Measurements from ENCODE around the gene PPP1R9A. TPM values are rescaled to one million over a fixed set of nuclear protein-coding genes. Genes with fewer than 3 reads are reported as not detected.
"Not testable (repeated sequence)": the region's sequence is repeated elsewhere in the genome, so short reads cannot be mapped to it uniquely, and the experiment has no call there.

Gene PPP1R9A
- polyA plus RNA-seq, 4 donors = 26.2 to 39.9 (median 30.7) TPM

GRCh38 chr7:94972296-94972695, 64.9 kb downstream of the PPP1R9A start:
- no peak for DNase-seq (ENCODE audit: low read depth in 4 of 4, low spot score in 2 of 4)

GRCh38 chr7:94973844-94974243, 66.5 kb downstream of the PPP1R9A start:
- no peak for DNase-seq (ENCODE audit: low read depth in 4 of 4, low spot score in 2 of 4)

GRCh38 chr7:94974423-94974822, 67.0 kb downstream of the PPP1R9A start:
- no peak for DNase-seq (ENCODE audit: low read depth in 4 of 4, low spot score in 2 of 4)

- no peak for DNase-seq (ENCODE audit: low read depth in 4 of 4, low spot score in 2 of 4)
Observed at GRCh38 chr7:94975336-94975735, 67.9 kb downstream of the PPP1R9A start.

- DNase-seq (ENCODE audit: low read depth in 4 of 4, low spot score in 2 of 4) = no peak
Observed at GRCh38 chr7:94980418-94981142, 73.2 kb downstream of the PPP1R9A start.

- no peak for DNase-seq (ENCODE audit: low read depth in 4 of 4, low spot score in 2 of 4)
Observed at GRCh38 chr7:94995921-94996320, 88.5 kb downstream of the PPP1R9A start.

GRCh38 chr7:94996369-94996768, 89.0 kb downstream of the PPP1R9A start:
- DNase-seq (ENCODE audit: low read depth in 4 of 4, low spot score in 2 of 4) = no peak

GRCh38 chr7:94997547-94997946, 90.2 kb downstream of the PPP1R9A start:
- DNase-seq (ENCODE audit: low read depth in 4 of 4, low spot score in 2 of 4) = no peak

GRCh38 chr7:94998266-94999068, 91.1 kb downstream of the PPP1R9A start:
- DNase-seq (ENCODE audit: low read depth in 4 of 4, low spot score in 2 of 4) = peak in 2 of 4 donors; percentile 23 to 31

GRCh38 chr7:94999069-94999351, 91.6 kb downstream of the PPP1R9A start:
- DNase-seq (ENCODE audit: low read depth in 4 of 4, low spot score in 2 of 4) = peak in 3 of 4 donors; percentile 42 to 74 (median 59)

- not testable (repeated sequence) for DNase-seq (ENCODE audit: low read depth in 4 of 4, low spot score in 2 of 4)
Observed at GRCh38 chr7:94999601-95000000, 92.2 kb downstream of the PPP1R9A start.

GRCh38 chr7:95001258-95001657, 93.9 kb downstream of the PPP1R9A start:
- no peak for DNase-seq (ENCODE audit: low read depth in 4 of 4, low spot score in 2 of 4)

GRCh38 chr7:95001815-95002561, 94.6 kb downstream of the PPP1R9A start:
- DNase-seq (ENCODE audit: low read depth in 4 of 4, low spot score in 2 of 4) = no peak

GRCh38 chr7:95002775-95003174, 95.4 kb downstream of the PPP1R9A start:
- no peak for DNase-seq (ENCODE audit: low read depth in 4 of 4, low spot score in 2 of 4)

GRCh38 chr7:95004618-95005247, 97.3 kb downstream of the PPP1R9A start:
- DNase-seq (ENCODE audit: low read depth in 4 of 4, low spot score in 2 of 4) = no peak

GRCh38 chr7:95006010-95006409, 98.6 kb downstream of the PPP1R9A start:
- no peak for DNase-seq (ENCODE audit: low read depth in 4 of 4, low spot score in 2 of 4)

GRCh38 chr7:95008773-95009172, 101.4 kb downstream of the PPP1R9A start:
- not testable (repeated sequence) for DNase-seq (ENCODE audit: low read depth in 4 of 4, low spot score in 2 of 4)

- no peak for DNase-seq (ENCODE audit: low read depth in 4 of 4, low spot score in 2 of 4)
Observed at GRCh38 chr7:95011146-95011928, 103.9 kb downstream of the PPP1R9A start.

- DNase-seq (ENCODE audit: low read depth in 4 of 4, low spot score in 2 of 4) = no peak
Observed at GRCh38 chr7:95011995-95012394, 104.6 kb downstream of the PPP1R9A start.

- DNase-seq (ENCODE audit: low read depth in 4 of 4, low spot score in 2 of 4) = no peak
Observed at GRCh38 chr7:95018021-95018420, 110.6 kb downstream of the PPP1R9A start.

All from left renal cortex interstitium (tissue), 4 donors.